Dedifferentiated amniotic fluid mesenchymal stem cell (primary cell): ENCODE results near the gene IL13.

Source experiments
- DNase-seq: peaks from one replicate; pipeline ENCODE4 v3.0.0-alpha.2; 2016; ENCODE audit errors: extremely low spot score

IL13 gene

GRCh38 chr5:132669966-132670882 is 12.3 kb downstream of the IL13 start:
- no peak for DNase-seq

- DNase-seq, result no peak
These were observed 13.0 kb downstream of the IL13 start for GRCh38 chr5:132671000-132671399.

- DNase-seq, result no peak
These were observed 15.5 kb downstream of the IL13 start for GRCh38 chr5:132673488-132673887.

- DNase-seq, result no peak
These were observed 16.1 kb downstream of the IL13 start, which contains the start of gene IL4 for GRCh38 chr5:132673939-132674630. Gene IL4 (plus strand): TSS chr5:132673989. CDS start chr5:132674051, 62 bp downstream.

- DNase-seq, result peak; percentile 98
These were observed 16.9 kb downstream of the IL13 start for GRCh38 chr5:132674671-132675506.

- DNase-seq, result no peak
These were observed 18.1 kb downstream of the IL13 start for GRCh38 chr5:132675936-132676689.

GRCh38 chr5:132677191-132677590 is 19.2 kb downstream of the IL13 start:
- DNase-seq, result peak; percentile 85

- DNase-seq, result no peak
These were observed 19.9 kb downstream of the IL13 start for GRCh38 chr5:132677682-132678400.

GRCh38 chr5:132678735-132679134 is 20.8 kb downstream of the IL13 start:
- no peak for DNase-seq

- no peak for DNase-seq
These were observed 21.2 kb downstream of the IL13 start for GRCh38 chr5:132679166-132679565.

GRCh38 chr5:132679717-132680380 is 21.9 kb downstream of the IL13 start:
- DNase-seq, result no peak

GRCh38 chr5:132680780-132681475 is 23.0 kb downstream of the IL13 start:
- no peak for DNase-seq

- DNase-seq, result no peak
These were observed 23.5 kb downstream of the IL13 start for GRCh38 chr5:132681476-132681831.

- DNase-seq, result no peak
These were observed 24.0 kb downstream of the IL13 start for GRCh38 chr5:132681983-132682382.

GRCh38 chr5:132684491-132684890 is 26.5 kb downstream of the IL13 start:
- no peak for DNase-seq

- DNase-seq, result no peak
These were observed 27.1 kb downstream of the IL13 start for GRCh38 chr5:132684922-132685720.

GRCh38 chr5:132686193-132686592 is 28.2 kb downstream of the IL13 start:
- no peak for DNase-seq

- DNase-seq, result no peak
These were observed 30.0 kb downstream of the IL13 start for GRCh38 chr5:132687995-132688394.
